GM23338 (cell line): Measurements from ENCODE around the gene NINJ2. TPM values are rescaled to one million over a fixed set of nuclear protein-coding genes. Genes with fewer than 3 reads are reported as not detected.

Experiments
- ATAC-seq: fragments of 200-7000 bp; cut with Tn5 transposase; 3 replicates; pipeline ENCODE4 v1.9.1; 2020
- DNase-seq: peaks from one replicate; pipeline ENCODE4 v3.0.0-alpha.2; 2015; ENCODE audit warnings: low spot score
- H2AFZ ChIP-seq: fragments of 200-600 bp; sonication (generic); 2 replicates; pipeline ENCODE4 v1.8.0; 2016; ENCODE audit warnings: antibody characterized with exemption, mild to moderate bottlenecking, moderate library complexity
- H3F3A ChIP-seq: fragments of 200-600 bp; sonication (generic); replicated peaks from 2 replicates; pipeline ENCODE4 v1.8.0; 2017; ENCODE audit warnings: antibody characterized with exemption, mixed run types, low read depth
- H3K27ac ChIP-seq: fragments of 200-600 bp; sonication (generic); 2 replicates; pipeline ENCODE4 v1.6.1; 2016; ENCODE audit warnings: low read depth
- H3K27me3 ChIP-seq: fragments of 200-600 bp; sonication (generic); 2 replicates; pipeline ENCODE4 v1.8.0; 2016; ENCODE audit warnings: mild to moderate bottlenecking, mixed run types, moderate library complexity; ENCODE audit not compliant: insufficient read depth
- H3K36me3 ChIP-seq: fragments of 200-600 bp; sonication (generic); 2 replicates; pipeline ENCODE4 v1.8.0; 2016; ENCODE audit warnings: mild to moderate bottlenecking; ENCODE audit not compliant: insufficient read depth
- H3K4me1 ChIP-seq: fragments of 200-600 bp; sonication (generic); 2 replicates; pipeline ENCODE4 v1.8.0; 2016; ENCODE audit warnings: mild to moderate bottlenecking, moderate library complexity; ENCODE audit not compliant: insufficient read depth
- H3K4me2 ChIP-seq: fragments of 200-600 bp; sonication (generic); 2 replicates; pipeline ENCODE4 v1.7.1; 2017; ENCODE audit warnings: mixed run types
- H3K4me3 ChIP-seq: fragments of 200-600 bp; sonication (generic); 2 replicates; pipeline ENCODE4 v1.6.1; 2016; ENCODE audit warnings: mixed run types
- H3K79me2 ChIP-seq: fragments of 200-600 bp; sonication (generic); replicated peaks from 2 replicates; pipeline ENCODE4 v1.8.0; 2017; ENCODE audit warnings: mild to moderate bottlenecking; ENCODE audit not compliant: insufficient read depth
- H3K9me2 ChIP-seq: fragments of 200-600 bp; sonication (generic); 2 replicates; pipeline ENCODE4 v1.8.0; 2017; ENCODE audit not compliant: insufficient read depth
- H4K20me1 ChIP-seq: fragments of 200-600 bp; sonication (generic); replicated peaks from 2 replicates; pipeline ENCODE4 v1.8.0; 2017; ENCODE audit warnings: mild to moderate bottlenecking; ENCODE audit not compliant: insufficient read depth
- H3K27ac Mint-ChIP-seq: 2 replicates; pipeline ENCODE4 v1.8.0; 2020; ENCODE audit warnings: inconsistent platforms, mild to moderate bottlenecking, moderate library complexity, mixed read lengths
- H3K27me3 Mint-ChIP-seq: 3 replicates; pipeline ENCODE4 v1.8.0; 2022; ENCODE audit warnings: low read depth, mild to moderate bottlenecking, moderate library complexity, mixed read lengths, inconsistent platforms; ENCODE audit not compliant: insufficient read depth, poor library complexity
- H3K36me3 Mint-ChIP-seq: 3 replicates; pipeline ENCODE4 v1.8.0; 2021; ENCODE audit warnings: low read depth, mild to moderate bottlenecking, inconsistent platforms, moderate library complexity, mixed read lengths
- H3K4me1 Mint-ChIP-seq: 3 replicates; pipeline ENCODE4 v1.8.0; 2020; ENCODE audit warnings: mild to moderate bottlenecking, inconsistent platforms, mixed read lengths
- H3K4me3 Mint-ChIP-seq: 3 replicates; pipeline ENCODE4 v1.8.0; 2021; ENCODE audit warnings: moderate library complexity, mild to moderate bottlenecking, inconsistent platforms, mixed read lengths
- H3K9me3 Mint-ChIP-seq: 3 replicates; pipeline ENCODE4 v1.8.0; 2020; ENCODE audit warnings: moderate library complexity, mild to moderate bottlenecking, inconsistent platforms, mixed read lengths
- ETS1 ChIP-seq: IDR thresholded peaks from 2 replicates; pipeline ENCODE4 v1.6.1; 2016; ENCODE audit warnings: antibody characterized with exemption
- EZH2 ChIP-seq: fragments of 200-600 bp; sonication (generic); IDR thresholded peaks from one replicate; pipeline ENCODE4 v1.8.0; 2017; ENCODE audit warnings: antibody characterized with exemption, mild to moderate bottlenecking, low read depth; ENCODE audit not compliant: unreplicated experiment
- NANOG ChIP-seq: IDR thresholded peaks from 2 replicates; pipeline ENCODE4 v1.6.1; 2016; ENCODE audit warnings: antibody characterized with exemption, borderline replicate concordance
- POLR2AphosphoS5 ChIP-seq: IDR thresholded peaks from 2 replicates; pipeline ENCODE4 v1.6.1; 2016; ENCODE audit warnings: antibody characterized with exemption, low read depth
- STAT1 ChIP-seq: IDR thresholded peaks from one replicate; pipeline ENCODE4 v1.6.1; 2016; ENCODE audit warnings: antibody characterized with exemption; ENCODE audit not compliant: unreplicated experiment
- ZNF114 ChIP-seq: fragments of 250-450 bp; sonication (Bioruptor Pico); IDR thresholded peaks from 2 replicates; pipeline ENCODE4 v1.5.0; 2020; ENCODE audit warnings: mild to moderate bottlenecking, moderate library complexity
- polyA plus RNA-seq: library from polyadenylated mRNA; unstranded; fragments of >200 nt; fragmentation: Nextera tagmentation; extraction: Ambion mirVana; gene quantifications from 2 replicates; pipeline ENCODE4 v1.2.1, GENCODE V29; 2016
- total RNA-seq: library from RNA; depleted of rRNA; stranded (reverse); fragments of >200 nt; shearing (Covaris generic); gene quantifications from 2 replicates; pipeline ENCODE4 v1.2.3, GENCODE V29; 2014
- TF ChIP-seq, protein P1 (sequence below): fragments of 250-450 bp; sonication (Bioruptor Pico); IDR thresholded peaks from 2 replicates; pipeline ENCODE4 v1.5.0; 2020; ENCODE audit warnings: mild to moderate bottlenecking, moderate library complexity
- TF ChIP-seq, protein P2 (sequence below): IDR thresholded peaks from one replicate; pipeline ENCODE4 v1.6.1; 2018; ENCODE audit warnings: antibody characterized with exemption; ENCODE audit not compliant: unreplicated experiment

NINJ2 gene
- total and polyA plus RNA-seq, 2 experiments from 2014 or later = 0.94 to 2.6 TPM

- H3K4me3 Mint-ChIP-seq = no peak overlapping the region
- H3K27me3 Mint-ChIP-seq = peaks cover 10% of the 10 kb centered on the region
- H3K4me1 Mint-ChIP-seq = peaks cover 20% of the 10 kb centered on the region
- ATAC-seq (no peak), DNase-seq (no peak)
- H3K79me2 ChIP-seq = no peaks in the 10 kb centered on the region
- no peak overlapping the region for H2AFZ ChIP-seq
- H3K9me3 Mint-ChIP-seq = no peaks in the 10 kb centered on the region; the same call in 2 of the 3 replicates
- no peak overlapping the region for H3K4me3 ChIP-seq
- TF ChIP-seq POLR2AphosphoS5 = no peak
- peaks cover 14% of the 10 kb centered on the region for H3K4me1 ChIP-seq
- no peaks in the 10 kb centered on the region for H3K27me3 ChIP-seq
- H3K9me2 ChIP-seq = no peaks in the 10 kb centered on the region
- no peak overlapping the region for H3K4me2 ChIP-seq
- no peak overlapping the region for H3K27ac ChIP-seq
- H3K36me3 Mint-ChIP-seq = no peaks in the 10 kb centered on the region
- peaks cover 5% of the 10 kb centered on the region; the same call in 1 of the 2 replicates for H3F3A ChIP-seq
- H3K27ac Mint-ChIP-seq = no peak overlapping the region
- H4K20me1 ChIP-seq = no peaks in the 10 kb centered on the region
- no peaks in the 10 kb centered on the region for H3K36me3 ChIP-seq
These were observed 44.6 kb downstream of the NINJ2 start for GRCh38 chr12:618605-619004.

- no peaks in the 10 kb centered on the region for H3K27me3 ChIP-seq
- ATAC-seq = 0 out of 3 replicates have a peak, but pooled peaks have one; percentile 14
These were observed 45.8 kb downstream of the NINJ2 start for GRCh38 chr12:617304-617915.

More at GRCh38 chr12:617304-617915, 45.8 kb downstream of the NINJ2 start:
- Mint-ChIP-seq H3K9me3 (no peaks in the 10 kb centered on the region; the same call in 2 of the 3 replicates), H3K36me3 (no peaks in the 10 kb centered on the region), H3K4me1 (peaks cover 8% of the 10 kb centered on the region), H3K4me3 (no peak overlapping the region), H3K27ac (no peak overlapping the region), H3K27me3 (peaks cover 5% of the 10 kb centered on the region)
- no peaks in the 10 kb centered on the region for H3K9me2 ChIP-seq
- TF ChIP-seq, protein P1, sequence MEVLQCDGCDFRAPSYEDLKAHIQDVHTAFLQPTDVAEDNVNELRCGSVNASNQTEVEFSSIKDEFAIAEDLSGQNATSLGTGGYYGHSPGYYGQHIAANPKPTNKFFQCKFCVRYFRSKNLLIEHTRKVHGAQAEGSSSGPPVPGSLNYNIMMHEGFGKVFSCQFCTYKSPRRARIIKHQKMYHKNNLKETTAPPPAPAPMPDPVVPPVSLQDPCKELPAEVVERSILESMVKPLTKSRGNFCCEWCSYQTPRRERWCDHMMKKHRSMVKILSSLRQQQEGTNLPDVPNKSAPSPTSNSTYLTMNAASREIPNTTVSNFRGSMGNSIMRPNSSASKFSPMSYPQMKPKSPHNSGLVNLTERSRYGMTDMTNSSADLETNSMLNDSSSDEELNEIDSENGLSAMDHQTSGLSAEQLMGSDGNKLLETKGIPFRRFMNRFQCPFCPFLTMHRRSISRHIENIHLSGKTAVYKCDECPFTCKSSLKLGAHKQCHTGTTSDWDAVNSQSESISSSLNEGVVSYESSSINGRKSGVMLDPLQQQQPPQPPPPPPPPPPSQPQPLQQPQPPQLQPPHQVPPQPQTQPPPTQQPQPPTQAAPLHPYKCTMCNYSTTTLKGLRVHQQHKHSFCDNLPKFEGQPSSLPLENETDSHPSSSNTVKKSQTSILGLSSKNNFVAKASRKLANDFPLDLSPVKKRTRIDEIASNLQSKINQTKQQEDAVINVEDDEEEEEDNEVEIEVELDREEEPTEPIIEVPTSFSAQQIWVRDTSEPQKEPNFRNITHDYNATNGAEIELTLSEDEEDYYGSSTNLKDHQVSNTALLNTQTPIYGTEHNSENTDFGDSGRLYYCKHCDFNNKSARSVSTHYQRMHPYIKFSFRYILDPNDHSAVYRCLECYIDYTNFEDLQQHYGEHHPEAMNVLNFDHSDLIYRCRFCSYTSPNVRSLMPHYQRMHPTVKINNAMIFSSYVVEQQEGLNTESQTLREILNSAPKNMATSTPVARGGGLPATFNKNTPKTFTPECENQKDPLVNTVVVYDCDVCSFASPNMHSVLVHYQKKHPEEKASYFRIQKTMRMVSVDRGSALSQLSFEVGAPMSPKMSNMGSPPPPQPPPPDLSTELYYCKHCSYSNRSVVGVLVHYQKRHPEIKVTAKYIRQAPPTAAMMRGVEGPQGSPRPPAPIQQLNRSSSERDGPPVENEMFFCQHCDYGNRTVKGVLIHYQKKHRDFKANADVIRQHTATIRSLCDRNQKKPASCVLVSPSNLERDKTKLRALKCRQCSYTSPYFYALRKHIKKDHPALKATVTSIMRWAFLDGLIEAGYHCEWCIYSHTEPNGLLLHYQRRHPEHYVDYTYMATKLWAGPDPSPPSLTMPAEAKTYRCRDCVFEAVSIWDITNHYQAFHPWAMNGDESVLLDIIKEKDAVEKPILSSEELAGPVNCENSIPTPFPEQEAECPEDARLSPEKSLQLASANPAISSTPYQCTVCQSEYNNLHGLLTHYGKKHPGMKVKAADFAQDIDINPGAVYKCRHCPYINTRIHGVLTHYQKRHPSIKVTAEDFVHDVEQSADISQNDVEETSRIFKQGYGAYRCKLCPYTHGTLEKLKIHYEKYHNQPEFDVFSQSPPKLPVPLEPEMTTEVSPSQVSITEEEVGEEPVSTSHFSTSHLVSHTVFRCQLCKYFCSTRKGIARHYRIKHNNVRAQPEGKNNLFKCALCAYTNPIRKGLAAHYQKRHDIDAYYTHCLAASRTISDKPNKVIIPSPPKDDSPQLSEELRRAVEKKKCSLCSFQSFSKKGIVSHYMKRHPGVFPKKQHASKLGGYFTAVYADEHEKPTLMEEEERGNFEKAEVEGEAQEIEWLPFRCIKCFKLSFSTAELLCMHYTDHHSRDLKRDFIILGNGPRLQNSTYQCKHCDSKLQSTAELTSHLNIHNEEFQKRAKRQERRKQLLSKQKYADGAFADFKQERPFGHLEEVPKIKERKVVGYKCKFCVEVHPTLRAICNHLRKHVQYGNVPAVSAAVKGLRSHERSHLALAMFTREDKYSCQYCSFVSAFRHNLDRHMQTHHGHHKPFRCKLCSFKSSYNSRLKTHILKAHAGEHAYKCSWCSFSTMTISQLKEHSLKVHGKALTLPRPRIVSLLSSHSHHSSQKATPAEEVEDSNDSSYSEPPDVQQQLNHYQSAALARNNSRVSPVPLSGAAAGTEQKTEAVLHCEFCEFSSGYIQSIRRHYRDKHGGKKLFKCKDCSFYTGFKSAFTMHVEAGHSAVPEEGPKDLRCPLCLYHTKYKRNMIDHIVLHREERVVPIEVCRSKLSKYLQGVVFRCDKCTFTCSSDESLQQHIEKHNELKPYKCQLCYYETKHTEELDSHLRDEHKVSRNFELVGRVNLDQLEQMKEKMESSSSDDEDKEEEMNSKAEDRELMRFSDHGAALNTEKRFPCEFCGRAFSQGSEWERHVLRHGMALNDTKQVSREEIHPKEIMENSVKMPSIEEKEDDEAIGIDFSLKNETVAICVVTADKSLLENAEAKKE = no peak
- TF ChIP-seq STAT1 (no peak), ETS1 (no peak), EZH2 (no peak), ZNF114 (CRISPR knock-in tag) (no peak), POLR2AphosphoS5 (no peak), NANOG (no peak)
- TF ChIP-seq, protein P2, sequence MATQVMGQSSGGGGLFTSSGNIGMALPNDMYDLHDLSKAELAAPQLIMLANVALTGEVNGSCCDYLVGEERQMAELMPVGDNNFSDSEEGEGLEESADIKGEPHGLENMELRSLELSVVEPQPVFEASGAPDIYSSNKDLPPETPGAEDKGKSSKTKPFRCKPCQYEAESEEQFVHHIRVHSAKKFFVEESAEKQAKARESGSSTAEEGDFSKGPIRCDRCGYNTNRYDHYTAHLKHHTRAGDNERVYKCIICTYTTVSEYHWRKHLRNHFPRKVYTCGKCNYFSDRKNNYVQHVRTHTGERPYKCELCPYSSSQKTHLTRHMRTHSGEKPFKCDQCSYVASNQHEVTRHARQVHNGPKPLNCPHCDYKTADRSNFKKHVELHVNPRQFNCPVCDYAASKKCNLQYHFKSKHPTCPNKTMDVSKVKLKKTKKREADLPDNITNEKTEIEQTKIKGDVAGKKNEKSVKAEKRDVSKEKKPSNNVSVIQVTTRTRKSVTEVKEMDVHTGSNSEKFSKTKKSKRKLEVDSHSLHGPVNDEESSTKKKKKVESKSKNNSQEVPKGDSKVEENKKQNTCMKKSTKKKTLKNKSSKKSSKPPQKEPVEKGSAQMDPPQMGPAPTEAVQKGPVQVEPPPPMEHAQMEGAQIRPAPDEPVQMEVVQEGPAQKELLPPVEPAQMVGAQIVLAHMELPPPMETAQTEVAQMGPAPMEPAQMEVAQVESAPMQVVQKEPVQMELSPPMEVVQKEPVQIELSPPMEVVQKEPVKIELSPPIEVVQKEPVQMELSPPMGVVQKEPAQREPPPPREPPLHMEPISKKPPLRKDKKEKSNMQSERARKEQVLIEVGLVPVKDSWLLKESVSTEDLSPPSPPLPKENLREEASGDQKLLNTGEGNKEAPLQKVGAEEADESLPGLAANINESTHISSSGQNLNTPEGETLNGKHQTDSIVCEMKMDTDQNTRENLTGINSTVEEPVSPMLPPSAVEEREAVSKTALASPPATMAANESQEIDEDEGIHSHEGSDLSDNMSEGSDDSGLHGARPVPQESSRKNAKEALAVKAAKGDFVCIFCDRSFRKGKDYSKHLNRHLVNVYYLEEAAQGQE = no peak
- H4K20me1 ChIP-seq = no peaks in the 10 kb centered on the region
- H3K4me1 ChIP-seq = peaks cover 2% of the 10 kb centered on the region; the same call in 1 of the 2 replicates
- no peaks in the 10 kb centered on the region for H3K79me2 ChIP-seq
- no peak overlapping the region for H3K27ac ChIP-seq
- H3K4me2 ChIP-seq = no peak overlapping the region
- H2AFZ ChIP-seq = no peak overlapping the region
- H3K4me3 ChIP-seq = no peak overlapping the region
- no peak for DNase-seq
- H3K36me3 ChIP-seq = no peaks in the 10 kb centered on the region
- no peaks in the 10 kb centered on the region for H3F3A ChIP-seq
